NCI-H1092 (cell line): ENCODE results near the gene PDS5B.
"Not testable (repeated sequence)": the region's sequence is repeated elsewhere in the genome, so short reads cannot be mapped to it uniquely, and the experiment has no call there.

Source experiments
- DNase-seq: peaks from one replicate; lab custom pipeline; 2025; lab: John Stamatoyannopoulos, UW

Gene PDS5B

DNA sequence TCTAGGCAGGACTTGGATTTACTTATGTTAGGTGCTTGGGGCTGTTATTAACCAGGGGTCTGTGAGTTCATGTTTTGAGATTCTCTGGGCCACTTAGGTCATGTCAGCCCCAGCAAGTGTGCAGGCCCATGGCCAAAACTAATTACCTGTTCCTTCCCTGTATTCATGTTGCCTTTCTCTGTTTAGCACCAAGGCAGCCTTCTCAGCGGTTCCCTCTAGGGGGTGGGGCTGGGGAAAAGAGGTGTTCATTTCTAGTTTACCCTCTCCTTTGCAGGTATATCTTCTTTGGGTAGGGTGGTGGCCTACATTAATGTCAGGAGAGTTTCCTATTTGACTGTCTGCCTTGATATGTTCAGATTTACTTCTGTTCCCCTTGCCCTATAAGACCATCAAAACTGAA, 61.7 kb downstream of the PDS5B start:
- no peak for DNase-seq

DNA sequence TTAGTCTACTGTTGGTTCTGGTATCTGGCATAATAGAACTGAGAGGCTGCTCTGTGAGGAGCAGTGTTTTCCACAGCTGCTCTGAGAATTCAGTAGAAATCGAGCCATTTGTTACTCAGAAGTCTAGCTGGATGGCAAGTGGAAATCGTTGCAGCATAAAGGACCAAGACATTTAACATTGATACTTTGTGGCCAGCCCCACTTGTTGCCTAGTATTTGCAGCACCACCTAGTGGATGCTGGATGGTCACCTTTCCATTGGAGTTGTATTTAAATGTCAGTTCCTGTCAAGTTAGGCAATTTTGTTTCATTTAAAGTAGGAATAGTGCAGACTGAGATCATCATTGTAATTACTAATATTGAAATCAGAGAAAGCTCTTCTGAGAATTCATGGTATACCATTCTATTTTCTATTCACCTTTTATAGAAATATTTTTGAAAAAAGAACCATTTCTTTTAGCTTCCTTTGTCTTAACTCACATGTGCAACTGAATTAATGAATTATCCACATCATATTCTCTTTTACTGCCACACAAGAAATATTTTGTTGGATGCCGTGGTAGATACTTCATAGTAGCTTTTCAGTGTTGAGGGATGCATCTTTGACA, 64.6 kb downstream of the PDS5B start:
- peak; percentile 6 for DNase-seq

DNA sequence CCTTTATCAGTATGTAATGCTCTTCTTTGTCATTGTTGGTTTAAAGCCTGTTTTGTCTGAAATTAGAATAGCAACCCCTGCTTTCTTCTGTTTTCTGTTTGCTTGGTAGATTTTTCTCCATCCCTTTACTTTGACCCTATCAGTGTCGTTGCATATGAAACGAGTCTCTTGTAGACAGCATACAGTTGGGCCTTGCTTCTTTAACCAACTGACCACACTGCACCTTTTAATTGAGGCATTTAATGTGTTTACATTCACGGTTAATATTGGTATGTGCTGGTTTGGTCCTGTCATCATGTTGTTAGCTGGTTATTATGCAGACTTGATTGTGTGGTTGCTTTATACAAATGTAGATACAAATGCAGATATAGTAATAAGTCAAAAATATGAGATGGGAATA, 71.1 kb downstream of the PDS5B start:
- no peak for DNase-seq

DNA sequence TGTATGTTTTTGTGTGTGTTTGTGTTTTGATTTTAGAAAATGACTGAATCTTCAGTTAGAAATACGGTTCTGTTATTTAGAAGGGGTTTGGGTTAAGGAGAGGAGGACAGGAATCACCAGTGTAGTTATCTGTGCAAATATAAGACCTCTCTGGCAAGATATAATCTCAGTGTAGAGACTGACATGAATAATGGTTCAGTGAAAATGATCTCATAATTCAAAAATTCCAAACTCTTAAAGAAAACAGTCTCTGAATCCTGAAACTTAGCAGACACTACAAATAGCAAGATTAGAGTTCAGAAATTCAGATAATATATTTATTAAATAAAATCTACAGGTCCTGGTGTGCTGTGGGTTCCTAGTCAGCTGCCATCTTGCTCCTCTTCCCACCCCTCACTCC, 73.5 kb downstream of the PDS5B start:
- DNase-seq, result no peak

DNA sequence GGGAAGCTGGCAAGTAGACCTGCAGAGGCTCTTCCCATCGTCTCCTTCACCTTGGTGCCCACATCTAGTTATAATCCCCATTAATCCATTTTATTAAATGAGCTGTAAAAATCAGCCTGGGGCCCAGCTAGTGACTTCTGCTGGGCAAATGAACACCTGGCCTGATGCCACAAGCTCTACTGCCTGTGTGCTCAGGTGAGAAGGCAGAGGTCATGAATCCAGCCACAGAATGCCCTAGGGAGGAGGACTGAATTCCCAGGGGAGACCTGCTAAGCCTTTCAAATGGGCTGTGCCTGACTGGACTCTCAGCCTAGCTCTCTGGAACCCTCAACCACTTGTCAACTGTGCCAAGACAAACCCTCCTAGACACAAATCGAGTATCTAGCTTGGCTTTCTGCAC, 74.0 kb downstream of the PDS5B start:
- peak; percentile 32 for DNase-seq

DNA sequence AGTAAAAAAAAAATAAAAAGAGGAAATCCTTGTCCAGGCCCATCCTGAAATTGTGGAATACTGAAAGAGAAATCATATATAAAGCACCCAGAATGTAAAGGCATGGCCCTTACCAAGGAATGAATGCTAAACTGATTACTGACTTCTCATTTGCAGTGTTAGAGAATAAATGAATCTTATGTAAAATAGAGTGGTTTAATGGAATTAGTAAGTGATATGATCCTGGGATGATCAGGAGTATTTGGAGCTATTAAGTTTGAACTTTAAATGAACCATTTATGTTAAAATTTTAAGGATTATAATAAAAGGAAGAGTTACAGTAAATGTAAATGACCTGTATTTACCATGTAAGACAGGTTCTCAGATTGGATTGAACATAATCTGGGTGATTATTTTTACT, 75.4 kb downstream of the PDS5B start:
- no peak for DNase-seq

DNA sequence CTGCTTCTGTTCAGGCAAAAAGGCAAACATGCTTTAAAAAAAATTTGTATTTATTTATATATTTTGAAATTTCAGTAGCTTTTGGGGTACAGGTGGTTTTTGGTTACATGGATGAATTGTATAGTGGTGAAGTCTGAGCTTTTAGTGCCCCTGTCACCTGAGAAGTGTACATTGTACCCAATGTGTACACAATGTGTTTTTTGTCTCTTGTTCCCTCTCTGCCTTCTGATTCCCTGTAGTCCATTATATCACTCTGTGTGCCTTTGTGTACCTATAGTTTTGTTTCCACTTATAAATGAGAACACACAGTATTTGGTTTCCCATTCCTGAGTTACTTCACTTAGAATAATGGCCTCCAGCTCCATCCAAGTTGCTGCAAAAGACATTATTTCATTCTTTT, 77.4 kb downstream of the PDS5B start:
- DNase-seq, result no peak

DNA sequence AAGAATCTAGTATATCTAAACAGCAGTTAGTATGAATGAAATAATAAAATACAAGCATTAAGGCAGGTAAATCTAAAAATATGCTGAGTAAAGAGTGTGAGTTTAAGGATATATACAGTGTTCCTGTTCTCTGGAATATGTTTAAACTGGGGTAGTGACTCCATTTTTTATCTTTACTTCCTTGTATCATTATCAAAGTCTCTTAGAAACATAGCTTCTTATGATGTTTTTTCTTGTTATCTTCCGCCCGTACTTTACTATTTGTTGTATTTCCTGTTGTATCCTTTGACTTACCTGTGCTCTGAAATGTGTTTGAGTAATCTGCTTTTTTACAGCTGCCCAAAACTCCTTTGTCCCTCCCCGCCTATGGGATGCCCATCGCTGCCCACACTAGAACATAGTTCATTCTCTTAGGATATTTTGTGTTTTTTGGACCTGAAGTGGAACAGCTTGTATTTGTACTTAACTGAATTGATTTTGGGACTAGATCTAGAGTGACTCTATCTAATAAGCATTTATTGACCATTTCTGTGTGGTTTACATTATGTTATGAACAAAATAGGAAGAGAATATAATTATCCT, 80.8 kb downstream of the PDS5B start:
- DNase-seq, result no peak

DNA sequence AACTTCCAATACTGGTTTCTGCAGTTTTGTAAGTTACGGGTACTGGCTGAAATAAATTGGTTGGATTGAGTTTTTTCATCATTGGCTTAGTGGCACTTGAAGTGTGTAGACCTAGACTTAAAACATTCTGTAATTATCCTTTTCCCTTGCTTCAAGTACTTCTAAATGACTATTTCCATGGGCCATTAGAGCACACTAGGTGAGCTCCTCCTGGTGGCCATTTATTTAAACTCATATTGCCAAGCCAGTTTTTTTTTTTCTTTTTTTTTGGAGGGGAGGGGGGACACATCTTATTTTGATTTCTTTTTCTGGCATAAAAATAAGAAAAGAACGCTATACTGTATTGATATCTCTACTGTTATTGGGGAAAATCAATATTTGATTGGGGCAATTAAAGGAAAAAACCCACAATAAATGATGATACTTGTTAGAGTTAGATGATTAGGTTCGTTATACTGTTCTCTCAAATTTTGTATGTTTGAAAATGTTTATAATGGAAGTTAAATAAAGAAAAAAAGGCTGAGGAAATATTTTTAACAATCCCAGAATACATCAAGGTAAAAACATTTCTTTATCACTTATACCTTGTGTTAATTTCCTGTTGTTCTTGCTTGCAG, 82.9 kb downstream of the PDS5B start:
- peak; percentile 13 for DNase-seq

DNA sequence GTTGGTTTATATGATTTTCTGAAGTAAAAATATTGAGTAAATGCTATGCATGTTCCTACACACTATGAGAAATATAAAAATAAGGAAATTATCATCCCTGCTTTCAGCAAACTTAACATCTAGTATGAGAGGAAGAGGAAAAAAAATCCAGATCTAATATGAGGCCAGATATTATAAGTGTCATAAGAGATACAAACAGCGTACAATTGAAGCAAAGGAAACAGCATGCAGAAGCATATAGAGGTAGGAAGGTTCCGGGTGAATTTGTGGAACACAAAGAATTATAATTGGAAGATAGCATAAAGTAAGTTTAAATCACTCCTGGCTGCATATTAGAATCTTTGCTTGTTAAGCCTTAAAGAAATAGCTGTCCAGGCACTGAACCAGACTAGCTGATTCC, 88.3 kb downstream of the PDS5B start:
- DNase-seq, result no peak

DNA sequence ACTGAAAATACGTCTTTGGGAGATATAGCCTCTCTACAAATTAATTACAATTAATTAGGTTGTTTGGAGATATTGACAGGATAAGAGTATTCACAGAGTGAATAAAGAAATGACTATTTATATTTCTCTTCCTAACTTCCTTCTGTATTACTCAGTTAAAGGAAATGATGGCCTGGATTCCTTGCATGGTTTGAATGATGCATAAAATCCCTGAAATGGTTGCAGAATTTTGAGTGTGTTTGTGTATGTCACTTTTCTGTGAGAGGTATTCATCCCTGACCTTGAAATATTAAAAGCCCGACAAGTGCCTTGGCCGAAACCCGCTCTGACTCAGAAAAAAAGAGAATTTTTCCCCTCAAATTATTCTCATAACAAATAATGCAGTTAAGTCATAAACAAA, 90.0 kb downstream of the PDS5B start:
- no peak for DNase-seq

DNA sequence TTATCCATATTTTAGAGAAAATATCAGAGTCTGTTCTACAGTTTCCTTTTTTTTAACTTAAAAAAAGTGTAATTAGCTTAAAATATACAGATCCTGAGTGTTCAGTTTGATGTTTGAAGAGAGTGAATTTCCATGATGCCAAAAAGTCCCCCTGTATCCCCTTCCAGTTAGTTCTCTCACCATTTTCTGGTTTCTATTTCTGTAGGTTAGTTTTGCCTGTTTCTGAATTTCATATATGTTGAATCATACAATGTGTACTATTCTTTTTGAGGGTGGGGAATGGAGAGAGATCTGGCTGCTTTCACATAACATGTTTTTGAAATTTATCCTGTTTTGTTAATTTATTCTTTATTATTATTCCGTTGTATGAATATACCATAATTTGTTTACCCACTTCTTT, 95.9 kb downstream of the PDS5B start:
- DNase-seq, result no peak

DNA sequence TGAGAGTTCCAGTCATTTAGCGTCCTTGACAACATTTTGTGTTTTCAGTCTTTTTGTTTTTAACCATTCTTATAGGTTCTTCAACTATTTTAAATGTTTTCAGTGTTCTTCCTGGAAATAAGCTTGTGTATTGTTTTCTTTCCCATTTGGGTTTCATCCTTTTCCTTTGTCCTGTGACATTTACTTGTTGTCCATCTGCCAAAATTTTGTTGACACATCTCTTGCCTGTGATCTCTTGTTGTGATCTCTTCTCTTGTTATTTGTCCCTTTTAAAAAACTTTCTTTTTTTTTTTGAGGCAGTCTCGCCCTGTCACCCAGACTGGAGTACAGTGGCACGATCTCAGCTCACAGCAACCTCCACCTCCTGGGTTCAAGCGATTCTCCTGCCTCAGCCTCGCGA, 96.5 kb downstream of the PDS5B start:
- no peak for DNase-seq

DNA sequence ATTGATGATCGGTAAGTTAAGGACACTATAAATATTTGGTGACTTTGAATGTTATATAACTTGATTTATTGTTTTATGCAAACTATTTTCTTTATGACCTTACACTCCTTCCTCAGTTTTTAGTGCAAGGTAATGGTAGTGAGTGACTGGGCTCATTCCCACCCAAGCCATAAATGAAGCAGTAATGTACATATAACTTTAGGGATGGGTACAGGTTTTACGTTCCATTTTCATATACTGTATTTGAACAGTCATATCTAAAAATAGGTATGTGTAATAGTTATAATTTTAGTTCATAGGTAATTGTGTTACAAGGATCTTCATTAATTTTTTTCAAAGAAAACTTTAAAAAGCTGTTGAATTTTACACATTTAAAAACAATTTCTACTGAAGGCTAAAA, 101.0 kb downstream of the PDS5B start:
- DNase-seq, result no peak

DNA sequence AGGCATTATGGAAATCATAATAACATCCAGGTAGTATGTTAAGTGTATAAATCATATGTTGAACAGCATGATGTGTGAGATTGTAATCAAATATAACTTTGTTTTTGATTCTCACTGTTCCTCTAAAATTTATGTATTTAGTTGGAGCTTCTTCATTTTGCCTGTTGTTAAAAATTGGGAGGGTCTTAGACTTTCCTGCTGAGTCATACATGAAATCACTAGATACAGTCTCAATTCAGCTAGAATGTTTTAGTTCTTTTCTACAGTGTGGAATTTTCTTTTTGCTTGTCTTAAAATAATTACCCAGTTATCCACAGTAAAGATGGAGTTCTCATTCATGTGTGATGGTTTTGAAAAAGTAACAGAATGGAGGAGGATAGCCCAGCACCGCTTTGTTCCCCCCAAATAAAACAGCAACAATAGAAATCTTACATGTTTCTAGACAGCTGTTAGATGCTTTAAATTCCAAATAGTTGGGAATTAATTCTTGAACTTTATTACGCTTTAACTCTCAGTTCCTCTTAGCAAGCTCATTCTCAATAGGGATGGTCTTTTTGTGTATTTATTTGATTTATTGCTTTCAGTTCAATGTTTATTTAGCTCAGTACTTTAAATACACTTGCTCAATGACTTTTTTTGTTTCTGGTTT, 109.5 kb downstream of the PDS5B start:
- no peak for DNase-seq

DNA sequence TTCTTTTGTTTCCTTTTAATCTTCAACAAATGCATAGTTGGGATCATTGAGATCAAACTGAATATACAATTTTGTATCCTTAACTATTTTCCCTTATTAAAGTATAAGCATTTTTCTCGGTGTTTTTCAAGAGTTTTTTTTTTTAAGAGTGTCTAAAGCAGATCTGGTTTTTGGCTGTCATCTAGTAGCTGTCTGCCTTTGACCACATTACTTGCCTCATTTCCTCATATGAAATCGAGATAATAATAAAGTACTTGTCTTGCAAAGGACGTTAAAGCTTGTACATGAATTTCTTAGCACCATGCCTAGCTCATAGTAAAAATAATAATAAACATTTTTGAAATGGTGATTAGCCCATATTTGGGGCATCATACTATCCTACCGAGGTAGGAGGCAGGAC, 121.2 kb downstream of the PDS5B start:
- no peak for DNase-seq

DNA sequence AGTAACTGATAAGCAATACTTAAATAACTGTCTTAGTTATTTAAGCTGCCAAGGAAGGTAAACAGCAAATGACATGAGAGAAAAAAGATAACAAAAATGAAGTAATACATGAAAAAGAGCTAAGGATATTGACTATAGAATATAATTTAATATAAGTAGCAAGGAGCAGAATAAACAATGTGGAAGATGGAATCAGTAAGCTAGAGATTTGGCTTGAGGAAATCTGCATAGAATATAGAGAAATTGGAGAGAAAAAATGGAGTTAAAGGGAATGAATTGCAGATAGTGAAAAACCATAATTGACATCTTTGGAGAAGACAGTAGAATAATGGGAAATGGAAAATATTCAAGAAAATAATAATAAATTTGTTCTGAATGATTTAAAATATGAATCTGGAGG, 127.1 kb downstream of the PDS5B start:
- no peak for DNase-seq

DNA sequence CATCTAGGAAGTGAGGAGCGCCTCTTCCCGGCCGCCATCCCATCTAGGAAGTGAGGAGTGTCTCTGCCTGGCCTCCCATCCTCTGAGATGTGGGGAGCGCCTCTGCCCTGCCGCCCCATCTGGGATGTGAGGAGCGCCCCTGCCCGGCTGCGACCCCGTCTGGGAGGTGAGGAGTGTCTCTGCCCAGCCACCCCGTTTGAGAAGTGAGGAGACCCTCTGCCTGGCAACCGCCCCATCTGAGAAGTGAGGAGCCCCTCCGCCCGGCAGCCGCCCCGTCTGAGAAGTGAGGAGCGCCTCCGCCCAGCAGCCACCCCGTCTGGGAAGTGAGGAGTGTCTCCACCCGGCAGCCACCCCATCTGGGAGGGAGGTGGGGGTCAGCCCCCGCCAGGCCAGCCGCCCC, 129.9 kb downstream of the PDS5B start:
- not testable (repeated sequence) for DNase-seq

DNA sequence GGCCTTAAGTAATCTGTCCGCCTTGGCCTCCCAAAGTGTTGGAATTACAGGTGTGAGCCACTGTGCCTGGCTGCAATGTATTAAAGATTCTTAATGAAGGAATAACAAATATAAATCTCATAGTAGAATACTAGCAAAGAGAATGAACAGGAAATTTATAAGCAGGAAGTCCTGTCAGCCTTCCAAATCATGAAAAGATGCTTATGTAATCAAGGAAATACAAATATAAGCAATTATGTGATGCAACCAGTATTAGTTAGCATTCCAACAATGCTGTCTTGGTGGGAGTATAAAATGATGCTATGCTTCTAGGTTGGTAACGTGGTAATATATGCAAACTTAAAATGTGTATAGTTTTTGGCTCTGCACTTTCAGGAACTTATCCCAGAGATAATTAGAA, 133.8 kb downstream of the PDS5B start:
- DNase-seq, result no peak

DNA sequence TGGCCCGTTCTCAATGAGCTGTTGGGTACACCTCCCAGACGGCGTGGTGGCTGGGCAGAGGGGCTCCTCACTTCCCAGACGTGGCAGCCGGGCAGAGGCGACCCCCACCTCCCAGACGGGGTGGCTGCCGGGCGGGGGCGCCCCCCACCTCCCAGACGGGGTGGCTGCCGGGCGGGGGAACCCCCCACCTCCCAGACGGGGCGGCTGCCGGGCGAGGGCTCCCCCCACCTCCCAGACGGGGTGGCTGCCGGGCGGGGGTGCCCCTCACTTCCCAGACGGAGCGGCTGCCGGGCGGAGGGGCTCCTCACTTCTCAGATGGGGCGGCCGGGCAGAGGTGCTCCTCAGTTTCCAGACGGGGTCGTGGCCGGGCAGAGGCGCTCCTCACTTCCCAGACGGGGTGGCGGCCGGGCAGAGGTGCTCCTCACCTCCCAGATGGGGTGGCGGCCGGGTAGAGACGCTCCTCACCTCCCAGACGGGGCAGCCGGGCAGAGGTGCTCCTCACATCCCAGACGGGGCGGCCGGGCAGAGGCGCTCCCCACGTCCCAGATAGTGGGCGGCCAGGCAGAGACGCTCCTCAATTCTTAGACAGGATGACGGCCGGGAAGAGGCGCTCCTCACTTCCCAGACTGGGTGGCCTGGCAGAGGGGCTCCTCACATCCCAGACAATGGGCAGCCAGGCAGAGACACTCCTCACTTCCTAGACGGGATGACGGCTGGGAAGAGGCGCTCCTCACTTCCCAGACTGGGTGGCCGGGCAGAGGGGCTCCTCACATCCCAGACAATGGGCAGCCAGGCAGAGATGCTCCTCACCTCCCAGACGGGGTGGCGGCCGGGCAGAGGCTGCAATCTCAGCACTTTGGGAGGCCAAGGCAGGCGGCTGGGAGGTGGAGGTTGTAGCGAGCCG, 135.1 kb downstream of the PDS5B start:
- DNase-seq, result not testable (repeated sequence)

DNA sequence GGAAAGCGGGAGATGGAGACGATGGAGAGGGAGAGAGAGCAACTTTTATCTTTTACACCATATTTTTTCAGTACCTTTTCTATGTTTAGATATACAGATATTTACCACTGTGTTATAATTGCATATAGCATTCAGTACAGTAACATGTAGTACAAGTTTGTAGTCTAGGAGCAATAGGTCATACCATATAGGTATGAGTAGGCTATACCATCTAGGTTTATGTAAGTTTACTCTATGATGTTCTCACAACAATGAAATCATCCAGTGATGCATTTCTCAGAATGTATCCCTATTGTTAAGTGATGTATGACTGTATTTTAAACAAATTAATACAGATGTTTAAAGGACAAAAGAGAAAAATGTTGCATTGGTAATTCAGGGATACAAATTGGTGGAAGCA, 136.1 kb downstream of the PDS5B start:
- DNase-seq, result no peak

DNA sequence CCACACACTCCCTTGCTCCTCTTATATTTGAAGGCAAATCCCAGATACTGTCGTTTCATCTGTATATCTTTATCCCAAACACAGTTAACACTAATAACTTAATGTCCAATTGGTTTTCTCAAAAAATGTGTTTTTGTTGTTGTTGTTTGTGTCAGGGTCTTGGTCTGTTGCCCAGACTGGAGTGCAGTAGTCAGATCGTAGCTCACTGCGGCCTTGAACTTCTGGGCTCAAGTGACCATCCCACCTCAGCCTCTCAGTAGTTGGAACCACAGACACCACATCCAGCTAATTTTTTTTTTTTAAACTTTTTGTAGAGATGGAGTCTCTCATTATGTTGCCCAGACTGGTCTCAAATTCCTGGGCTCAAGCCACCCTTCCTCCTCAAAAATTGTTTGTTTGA, 137.7 kb downstream of the PDS5B start:
- DNase-seq, result no peak
